ENCODE measurements around the gene PINLYP. TPM values are rescaled to one million over a fixed set of nuclear protein-coding genes. Genes with fewer than 3 reads are reported as not detected.

Gene PINLYP
- total and polyA plus RNA-seq, 2 donors from 2014 or later = 14.8 to 41.8 TPM

DNA sequence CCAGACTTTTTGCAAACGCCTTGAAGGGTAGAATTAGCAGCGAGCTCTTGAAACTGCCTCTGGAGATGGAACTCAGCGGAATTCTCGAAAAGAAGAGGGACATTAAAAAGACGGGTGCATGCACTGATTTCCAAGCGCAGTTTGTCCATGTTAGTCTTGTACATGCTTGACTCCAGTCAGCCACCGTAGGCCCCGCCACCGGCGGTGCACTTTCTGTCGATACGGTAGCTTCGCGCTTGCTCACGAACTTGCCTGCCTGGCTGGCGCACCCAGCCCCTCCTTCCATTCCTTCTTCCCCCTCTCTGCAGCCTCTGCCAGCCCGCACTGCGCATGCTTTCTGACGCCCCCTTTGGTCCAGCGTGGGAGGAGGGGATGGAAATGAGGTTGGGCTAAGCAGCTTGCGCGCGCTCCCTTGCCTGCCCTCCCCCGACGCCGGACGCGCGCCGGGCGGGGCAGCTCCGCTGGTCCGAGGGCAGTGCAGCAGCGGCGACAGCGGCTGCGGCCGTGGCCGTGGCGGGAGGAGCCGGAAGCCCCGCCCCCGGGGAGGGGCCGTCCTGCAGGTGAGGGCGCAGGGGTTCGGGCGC lies 42.5 kb upstream of the PINLYP start, which contains the start of gene ZNF575:
Gene ZNF575, plus strand, starts transcription at position 227 of the 584 bp plus-strand sequence. CDS start 1,235 bp downstream, outside the sequence.
- H3K36me3 ChIP-seq (ENCODE audit: control insufficient read depth in 2 of 3, insufficient read depth in 3 of 3, low read length in 3 of 3) = no peaks in the 10 kb centered on the region
- peak within 1 kb of the TSS; percentile 70 to 88 (median 73) for H3K9ac ChIP-seq (ENCODE audit: low read length in 3 of 3)
- H3K27ac ChIP-seq (ENCODE audit: low read depth in 2 of 2, low read length in 2 of 2) = peak within 1 kb of the TSS; percentile 94 to 99
- peaks cover 0 to 17% (median 13%) of the 10 kb centered on the region in 3 donors for H3K4me1 ChIP-seq (ENCODE audit: control insufficient read depth in 2 of 3, insufficient read depth in 2 of 3, low read depth in 1 of 3, low read length in 3 of 3)
- no peak for TF ChIP-seq CTCF (IDR thresholded peaks at IDR 0.05; ENCODE audit: borderline replicate concordance, extremely low read depth, insufficient read depth)
- intact Hi-C loops (cut with DNase I) = no loop called here
- peak within 1 kb of the TSS; percentile 76 to 90 (median 89) for H3K4me3 ChIP-seq (ENCODE audit: low read length in 3 of 3)
- no peaks in the 10 kb centered on the region for H3K27me3 ChIP-seq (ENCODE audit: control insufficient read depth, insufficient read depth, low read length)
- no peaks in the 10 kb centered on the region for H3K9me3 ChIP-seq (ENCODE audit: control insufficient read depth in 2 of 3, insufficient read depth in 1 of 3, low read length in 3 of 3)
- DNase-seq (peak; percentile 97 to 99 (median 99)), FAIRE-seq (no peak)

DNA sequence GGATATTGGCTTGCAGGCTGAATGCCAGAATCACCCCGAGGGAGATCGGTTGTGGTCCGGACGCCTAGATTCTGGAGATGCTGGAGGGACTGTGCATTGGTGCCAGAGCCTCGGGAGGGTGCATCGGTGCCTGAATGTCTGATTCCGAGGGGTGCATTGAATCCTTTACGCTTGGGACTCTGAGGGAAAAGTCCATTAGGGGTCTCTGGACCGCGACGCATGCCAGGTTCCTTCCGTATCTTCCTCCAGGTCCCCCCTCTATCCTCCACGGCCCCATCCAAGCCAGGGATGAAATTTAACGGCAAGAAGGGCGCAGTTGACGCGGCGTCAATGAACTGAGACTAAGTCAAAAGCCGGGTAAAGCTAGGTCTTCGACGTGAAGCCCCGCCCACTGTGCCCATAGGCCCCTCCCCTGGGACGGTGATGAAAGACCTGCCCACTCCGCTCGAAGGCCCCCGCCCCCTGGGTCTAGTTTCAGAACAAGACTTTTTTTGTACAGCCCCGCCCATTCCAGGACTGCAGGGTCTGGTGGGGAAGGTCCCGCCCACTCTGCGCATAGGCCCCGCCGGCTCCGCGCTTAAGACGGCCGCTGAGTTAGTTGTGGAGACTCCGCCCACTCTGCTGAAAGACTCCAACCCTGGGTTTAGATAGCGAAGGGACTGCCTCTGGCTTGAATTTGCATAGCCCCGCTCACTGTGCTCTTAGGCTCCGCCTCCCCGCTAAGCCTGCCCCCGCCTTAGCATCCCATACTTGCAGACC lies 41.9 kb upstream of the PINLYP start:
- Histone ChIP-seq H3K27me3 (ENCODE audit: control insufficient read depth, insufficient read depth, low read length) (no peaks in the 10 kb centered on the region), H3K4me3 (ENCODE audit: low read length in 3 of 3) (peak overlapping the region; percentile 76 to 90 (median 89)), H3K9ac (ENCODE audit: low read length in 3 of 3) (peak overlapping the region; percentile 69 to 88 (median 70)), H3K27ac (ENCODE audit: low read depth in 2 of 2, low read length in 2 of 2) (peak overlapping the region; percentile 94 to 99), H3K9me3 (ENCODE audit: control insufficient read depth in 2 of 3, insufficient read depth in 1 of 3, low read length in 3 of 3) (no peaks in the 10 kb centered on the region), H3K4me1 (ENCODE audit: control insufficient read depth in 2 of 3, insufficient read depth in 2 of 3, low read depth in 1 of 3, low read length in 3 of 3) (peaks cover 0 to 17% (median 13%) of the 10 kb centered on the region in 3 donors), H3K36me3 (ENCODE audit: control insufficient read depth in 2 of 3, insufficient read depth in 3 of 3, low read length in 3 of 3) (peaks cover 0 to under 1% (median 0%) of the 10 kb centered on the region in 3 donors)
- intact Hi-C loops (cut with DNase I) = no loop called here
- no peak for TF ChIP-seq CTCF (IDR thresholded peaks at IDR 0.05; ENCODE audit: borderline replicate concordance, extremely low read depth, insufficient read depth)
- FAIRE-seq (peak; percentile 97), DNase-seq (peak; percentile 100)

DNA sequence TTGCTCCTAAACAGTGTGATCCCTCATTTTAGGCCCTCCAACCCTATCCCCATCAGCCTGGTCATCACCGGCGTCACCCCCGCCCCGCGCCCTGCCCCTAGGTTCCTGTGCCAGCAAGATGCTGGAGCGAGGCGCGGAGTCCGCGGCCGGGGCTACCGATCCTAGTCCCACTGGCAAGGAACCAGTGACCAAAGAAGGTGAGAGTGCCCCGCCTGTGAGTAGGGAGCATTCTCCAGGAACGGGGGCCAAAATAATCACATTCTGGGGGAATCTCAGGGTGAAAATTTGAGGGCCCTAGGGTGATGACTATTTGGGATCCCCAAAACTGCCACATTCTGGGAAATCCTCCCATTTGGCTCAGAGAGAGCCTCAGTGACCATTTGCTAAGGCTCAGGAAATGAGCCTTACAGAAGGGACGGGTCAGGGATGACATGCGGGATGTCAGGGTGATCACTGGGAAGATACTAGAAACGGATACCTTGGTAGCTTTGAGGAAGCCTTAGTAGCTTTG lies 41.2 kb upstream of the PINLYP start:
- peak overlapping the region in 2 of 3 donors; percentile 11 to 90 for H3K4me3 ChIP-seq (ENCODE audit: low read length in 3 of 3)
- intact Hi-C loops (cut with DNase I) = no loop called here
- FAIRE-seq = no peak

More for the DNA sequence above, 41.2 kb upstream of the PINLYP start:
- TF ChIP-seq CTCF (IDR thresholded peaks at IDR 0.05; ENCODE audit: borderline replicate concordance, extremely low read depth, insufficient read depth) = no peak
- Histone ChIP-seq H3K9me3 (ENCODE audit: control insufficient read depth in 2 of 3, insufficient read depth in 1 of 3, low read length in 3 of 3) (no peaks in the 10 kb centered on the region), H3K36me3 (ENCODE audit: control insufficient read depth in 2 of 3, insufficient read depth in 3 of 3, low read length in 3 of 3) (peaks cover 0 to 5% (median 3%) of the 10 kb centered on the region in 3 donors), H3K27ac (ENCODE audit: low read depth in 2 of 2, low read length in 2 of 2) (peak overlapping the region; percentile 41 to 63), H3K9ac (ENCODE audit: low read length in 3 of 3) (no peak overlapping the region), H3K4me1 (ENCODE audit: control insufficient read depth in 2 of 3, insufficient read depth in 2 of 3, low read depth in 1 of 3, low read length in 3 of 3) (peaks cover 0 to 17% (median 13%) of the 10 kb centered on the region in 3 donors), H3K27me3 (ENCODE audit: control insufficient read depth, insufficient read depth, low read length) (no peaks in the 10 kb centered on the region)
- DNase-seq = no peak

All from kidney (tissue), 14 donors.